Stimulated activated CD8-positive, alpha-beta memory T cell treated with anti-CD3 and anti-CD28 coated beads, Interleukin-7, amount 100 ng/mL, for 24 hours (primary cell): ENCODE data around the gene HOMEZ.
"Not testable (repeated sequence)": the region's sequence is repeated elsewhere in the genome, so short reads cannot be mapped to it uniquely, and the experiment has no call there.

Experiments used
- DNase-seq: peaks from one replicate; pipeline ENCODE4 v3.0.0-alpha.2; 2020; ENCODE audit warnings: low read depth

The HOMEZ gene

GRCh38 chr14:23286020-23286901 is at the start of gene HOMEZ:
Gene HOMEZ, minus strand, starts transcription at chr14:23286132. Its CDS starts 180 bp downstream, at chr14:23285952.
- DNase-seq = peak; percentile 99

- DNase-seq = no peak
These were observed 49.7 kb upstream of the HOMEZ start for GRCh38 chr14:23335623-23336022.

GRCh38 chr14:23327947-23328744 is 42.2 kb upstream of the HOMEZ start:
- peak; percentile 45 for DNase-seq

GRCh38 chr14:23326491-23327332 is 40.8 kb upstream of the HOMEZ start:
- no peak for DNase-seq

GRCh38 chr14:23325746-23326145 is 39.8 kb upstream of the HOMEZ start:
- DNase-seq = not testable (repeated sequence)

- DNase-seq = no peak
These were observed 39.1 kb upstream of the HOMEZ start for GRCh38 chr14:23324993-23325392.

GRCh38 chr14:23324455-23324846 is 38.5 kb upstream of the HOMEZ start:
- DNase-seq = no peak

GRCh38 chr14:23323838-23324454 is 38.0 kb upstream of the HOMEZ start:
- DNase-seq = no peak

GRCh38 chr14:23322568-23323517 is 36.9 kb upstream of the HOMEZ start:
- no peak for DNase-seq

- DNase-seq = no peak
These were observed 35.9 kb upstream of the HOMEZ start for GRCh38 chr14:23321572-23322547.

- peak; percentile 91 for DNase-seq
These were observed 34.9 kb upstream of the HOMEZ start, which contains the start of gene PABPN1 for GRCh38 chr14:23320584-23321571. Gene PABPN1, plus strand, starts transcription at chr14:23321457. Its CDS starts 13 bp downstream, at chr14:23321470.

GRCh38 chr14:23319746-23320583 is 34.0 kb upstream of the HOMEZ start:
- no peak for DNase-seq

GRCh38 chr14:23316300-23316699 is 30.4 kb upstream of the HOMEZ start:
- DNase-seq = no peak

- no peak for DNase-seq
These were observed 24.6 kb upstream of the HOMEZ start for GRCh38 chr14:23310546-23310945.

GRCh38 chr14:23308721-23309445 is 23.0 kb upstream of the HOMEZ start:
- no peak for DNase-seq
